ENCODE measurements around the gene PSG7. TPM values are rescaled to one million over a fixed set of nuclear protein-coding genes. Genes with fewer than 3 reads are reported as not detected.
"Not testable (repeated sequence)": the region's sequence is repeated elsewhere in the genome, so short reads cannot be mapped to it uniquely, and the experiment has no call there.

PSG7 gene
- total and polyA plus RNA-seq, 2 donors (not counting 1 experiment from before 2014, with no cell fraction given): not detected

DNA sequence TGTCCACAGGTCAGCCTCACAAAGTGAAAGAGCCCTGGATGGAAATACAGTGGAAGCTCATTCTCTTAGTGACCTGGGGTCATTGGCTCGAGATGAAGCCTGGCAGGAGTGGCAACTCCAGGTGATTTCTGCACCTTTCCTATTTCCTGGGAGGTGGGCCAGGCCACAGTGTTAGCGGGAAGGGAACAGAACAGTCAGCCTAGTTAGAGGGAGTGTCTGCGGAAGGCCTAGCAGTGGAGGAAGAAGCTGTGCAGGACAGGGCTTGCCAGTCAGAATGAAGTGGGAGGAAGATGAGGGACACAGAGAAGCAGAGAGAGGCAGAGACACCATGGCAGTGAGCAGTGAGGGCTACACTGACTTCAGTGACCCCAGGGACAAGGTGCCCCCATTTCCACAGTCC is 3.6 kb downstream of the PSG7 start:
- H2AFZ ChIP-seq (ENCODE audit: insufficient read depth, low read depth, low read length, poor library complexity, severe bottlenecking); ATAC-seq (ENCODE audit: low read depth); CTCF ChIA-PET; H3K9me3 Mint-ChIP-seq (ENCODE audit: insufficient read depth); H3K4me1 ChIP-seq (ENCODE audit: control insufficient read depth in 2 of 2, insufficient read depth in 2 of 2, low read length in 2 of 2); H3K9ac ChIP-seq (ENCODE audit: low read length); H3K36me3 ChIP-seq (replicated peaks in 1 of 2; ENCODE audit: control extremely low read depth in 1 of 2, control insufficient read depth in 1 of 2, extremely low read depth in 1 of 2, insufficient read depth in 2 of 2, low read length in 1 of 2); H3K27me3 ChIP-seq (replicated peaks in 1 of 4; ENCODE audit: control extremely low read depth in 1 of 4, control insufficient read depth in 3 of 4, insufficient read depth in 4 of 4, low read length in 3 of 4); H3K4me2 ChIP-seq (replicated peaks; ENCODE audit: low read depth, low read length, poor library complexity, severe bottlenecking); DNase-seq; H4K20me1 ChIP-seq (ENCODE audit: control insufficient read depth, insufficient read depth, low read length, poor library complexity, severe bottlenecking); intact Hi-C loops (cut with micrococcal nuclease); H3K4me3 Mint-ChIP-seq; H3K4me1 Mint-ChIP-seq; H3K4me3 ChIP-seq (ENCODE audit: control extremely low read depth in 1 of 5, extremely low read depth in 1 of 5, insufficient read depth in 1 of 5, low read depth in 2 of 5, low read length in 4 of 5); H3K79me2 ChIP-seq (ENCODE audit: control insufficient read depth, insufficient read depth, low read length); H3K9me3 ChIP-seq (ENCODE audit: control extremely low read depth in 1 of 3, control insufficient read depth in 2 of 3, insufficient read depth in 1 of 3, low read length in 2 of 3); H3K27ac ChIP-seq (ENCODE audit: low read length in 2 of 2); H3K27me3 Mint-ChIP-seq; H3K27ac Mint-ChIP-seq; POLR2A ChIA-PET: not testable (repeated sequence)
- 80% methylated on average over 3 of the region's 3 CpGs for WGBS (ENCODE audit: insufficient coverage)

DNA sequence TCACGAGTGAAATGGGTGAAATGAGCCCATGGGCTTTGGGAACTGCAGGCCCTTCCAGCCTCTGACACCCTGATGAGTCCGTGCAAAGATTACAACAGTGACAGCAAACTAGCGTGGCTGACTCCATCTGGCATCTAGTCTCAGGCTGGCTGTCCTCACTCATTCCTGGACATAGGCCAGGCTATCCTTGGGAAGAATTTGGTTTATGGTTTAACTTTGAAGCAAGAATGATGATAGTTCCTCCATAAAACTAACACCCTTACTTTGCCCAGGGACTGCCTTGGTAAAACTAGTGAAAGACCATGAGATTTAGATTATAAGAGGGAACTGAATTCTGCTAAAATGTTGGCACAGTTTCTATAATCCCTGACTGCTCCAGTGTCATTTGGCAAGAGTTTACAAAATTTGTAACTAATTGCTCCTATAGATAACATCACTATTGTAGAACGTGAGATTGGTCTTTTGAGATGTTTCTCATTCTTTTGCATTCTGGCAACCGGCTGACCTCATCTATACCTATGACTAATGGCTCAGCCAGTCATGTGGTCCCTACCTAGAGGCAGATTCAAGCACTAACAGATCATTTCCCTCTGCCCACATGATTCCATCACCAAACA is 4.4 kb downstream of the PSG7 start:
- H3K4me1 ChIP-seq (ENCODE audit: control insufficient read depth in 2 of 2, insufficient read depth in 2 of 2, low read length in 2 of 2); intact Hi-C loops (cut with micrococcal nuclease); H3K79me2 ChIP-seq (ENCODE audit: control insufficient read depth, insufficient read depth, low read length); H3K9me3 ChIP-seq (ENCODE audit: control extremely low read depth in 1 of 3, control insufficient read depth in 2 of 3, insufficient read depth in 1 of 3, low read length in 2 of 3); H4K20me1 ChIP-seq (ENCODE audit: control insufficient read depth, insufficient read depth, low read length, poor library complexity, severe bottlenecking); H3K4me2 ChIP-seq (replicated peaks; ENCODE audit: low read depth, low read length, poor library complexity, severe bottlenecking); H3K27ac Mint-ChIP-seq; H3K4me3 Mint-ChIP-seq; H2AFZ ChIP-seq (ENCODE audit: insufficient read depth, low read depth, low read length, poor library complexity, severe bottlenecking); H3K27me3 Mint-ChIP-seq; H3K36me3 ChIP-seq (replicated peaks in 1 of 2; ENCODE audit: control extremely low read depth in 1 of 2, control insufficient read depth in 1 of 2, extremely low read depth in 1 of 2, insufficient read depth in 2 of 2, low read length in 1 of 2); H3K27me3 ChIP-seq (replicated peaks in 1 of 4; ENCODE audit: control extremely low read depth in 1 of 4, control insufficient read depth in 3 of 4, insufficient read depth in 4 of 4, low read length in 3 of 4); H3K4me3 ChIP-seq (ENCODE audit: control extremely low read depth in 1 of 5, extremely low read depth in 1 of 5, insufficient read depth in 1 of 5, low read depth in 2 of 5, low read length in 4 of 5); H3K27ac ChIP-seq (ENCODE audit: low read length in 2 of 2); POLR2A ChIA-PET; H3K9ac ChIP-seq (ENCODE audit: low read length); CTCF ChIA-PET; DNase-seq; H3K9me3 Mint-ChIP-seq (ENCODE audit: insufficient read depth); H3K4me1 Mint-ChIP-seq; ATAC-seq (ENCODE audit: low read depth): not testable (repeated sequence)
- WGBS (ENCODE audit: insufficient coverage): 96% methylated on average over 3 of the region's 5 CpGs
